PFSK-1 (cell line): ENCODE results near the gene CCS.

Experiments
- FOXP2 ChIP-seq: optimal IDR thresholded peaks from 2 replicates; pipeline ENCODE3; 2011; ENCODE audit warnings: borderline replicate concordance, control low read depth, inconsistent platforms; ENCODE audit not compliant: insufficient read depth; ENCODE audit errors: extremely low read length, extremely low read depth
- POLR2AphosphoS5 ChIP-seq: IDR thresholded peaks from 2 replicates; pipeline ENCODE4 v1.6.1; 2012; ENCODE audit warnings: low read depth, mild to moderate bottlenecking, control low read depth, low read length, moderate library complexity
- REST ChIP-seq, 2 experiments: IDR thresholded peaks; 2 replicates each; pipeline versions ENCODE4 v1.6.1 to v1.8.0; 2011 to 2012; ENCODE audit warnings: low read depth in 2 of 2, low read length in 2 of 2, control low read depth in 1 of 2, inconsistent platforms in 1 of 2, mild to moderate bottlenecking in 1 of 2, moderate library complexity in 1 of 2; ENCODE audit not compliant: insufficient read depth in 1 of 2
- SIN3A ChIP-seq: IDR thresholded peaks from 2 replicates; pipeline ENCODE4 v1.6.1; 2012; ENCODE audit warnings: mild to moderate bottlenecking, low read length, moderate library complexity, borderline replicate concordance; ENCODE audit not compliant: insufficient read depth
- TAF1 ChIP-seq: IDR thresholded peaks from 2 replicates; pipeline ENCODE4 v1.6.1; 2012; ENCODE audit warnings: low read length, control low read depth, borderline replicate concordance; ENCODE audit not compliant: insufficient read depth

Gene CCS

GRCh38 chr11:66546966-66547661, 45.9 kb upstream of the CCS start:
- TF ChIP-seq TAF1 (no peak), REST (IDR thresholded peaks at IDR 0.05; ENCODE audit: insufficient read depth in 1 of 2, low read depth in 2 of 2, low read length in 2 of 2) (no peak), POLR2AphosphoS5 (no peak), FOXP2 (no peak), SIN3A (no peak)

DNA sequence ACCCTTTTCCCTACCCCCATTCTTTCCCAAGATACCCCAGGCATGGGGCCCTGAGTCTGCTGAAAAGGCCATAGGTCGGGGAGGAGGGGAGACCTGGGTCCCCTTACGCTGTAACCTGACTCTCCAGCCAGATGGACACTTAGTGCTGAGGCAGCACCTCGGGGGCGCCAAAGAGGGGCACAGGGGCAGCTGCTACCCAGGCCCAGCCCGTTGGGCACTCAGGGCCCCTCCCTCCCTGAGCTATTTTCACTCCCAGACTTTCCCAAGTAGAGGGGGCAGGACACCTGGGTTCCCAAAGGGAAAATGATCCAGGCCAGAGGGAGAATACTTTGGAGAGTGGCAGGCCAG, 45.3 kb upstream of the CCS start:
- TF ChIP-seq POLR2AphosphoS5 (no peak), FOXP2 (no peak), TAF1 (no peak), REST (IDR thresholded peaks at IDR 0.05; ENCODE audit: insufficient read depth in 1 of 2, low read depth in 2 of 2, low read length in 2 of 2) (no peak), SIN3A (no peak)

- TF ChIP-seq TAF1: no peak
- TF ChIP-seq POLR2AphosphoS5: no peak
- no peak for TF ChIP-seq REST (IDR thresholded peaks at IDR 0.05; ENCODE audit: insufficient read depth in 1 of 2, low read depth in 2 of 2, low read length in 2 of 2)
- TF ChIP-seq SIN3A: no peak
These were observed 44.9 kb upstream of the CCS start for GRCh38 chr11:66548041-66548440.

GRCh38 chr11:66548774-66549630, 44.0 kb upstream of the CCS start:
- TF ChIP-seq SIN3A (no peak), TAF1 (no peak), FOXP2 (no peak), POLR2AphosphoS5 (no peak), REST (IDR thresholded peaks at IDR 0.05; ENCODE audit: insufficient read depth in 1 of 2, low read depth in 2 of 2, low read length in 2 of 2) (no peak)
